RCC 7860 (cell line): Measurements from ENCODE around the gene TCF25.

ENCODE experiments used
- DNase-seq: peaks from one replicate; pipeline ENCODE4 v3.0.0-alpha.2; 2015; ENCODE audit warnings: low spot score
- FAIRE-seq: peaks from 2 replicates; lab custom pipeline; 2012; peaks lifted over from hg19 to GRCh38; lab: Jason Lieb, UNC

Gene TCF25

DNA sequence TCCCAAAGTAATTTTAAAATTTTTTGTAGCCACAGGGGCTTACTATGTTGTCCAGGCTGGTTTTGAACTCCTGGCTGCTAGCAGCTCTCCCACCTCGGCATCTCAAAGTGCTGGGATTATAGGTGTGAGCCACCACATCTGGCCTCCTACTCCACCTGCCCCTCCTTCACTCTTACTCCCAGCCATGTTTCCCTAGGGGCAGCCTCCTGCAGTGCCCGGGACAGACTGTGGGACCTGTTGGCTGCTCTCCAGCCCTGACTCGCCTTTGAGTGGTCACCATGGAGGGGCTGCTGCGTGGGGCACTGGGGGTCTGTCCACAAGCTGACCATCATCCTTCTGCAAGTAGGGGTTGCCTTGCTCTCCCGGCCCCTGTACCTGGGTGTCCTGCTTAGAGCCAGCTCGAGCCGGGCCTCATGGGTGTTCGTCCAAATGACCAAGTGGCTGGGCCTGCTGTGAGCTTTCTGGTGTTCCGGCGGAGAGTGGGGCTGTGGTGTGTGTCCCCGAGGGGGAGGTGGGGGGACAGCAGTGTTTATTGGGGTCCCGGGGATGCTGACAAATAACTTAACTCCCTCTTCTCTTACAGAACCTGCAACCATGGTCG, 28.6 kb upstream of the TCF25 start:
- FAIRE-seq: no peak
- DNase-seq: no peak

DNA sequence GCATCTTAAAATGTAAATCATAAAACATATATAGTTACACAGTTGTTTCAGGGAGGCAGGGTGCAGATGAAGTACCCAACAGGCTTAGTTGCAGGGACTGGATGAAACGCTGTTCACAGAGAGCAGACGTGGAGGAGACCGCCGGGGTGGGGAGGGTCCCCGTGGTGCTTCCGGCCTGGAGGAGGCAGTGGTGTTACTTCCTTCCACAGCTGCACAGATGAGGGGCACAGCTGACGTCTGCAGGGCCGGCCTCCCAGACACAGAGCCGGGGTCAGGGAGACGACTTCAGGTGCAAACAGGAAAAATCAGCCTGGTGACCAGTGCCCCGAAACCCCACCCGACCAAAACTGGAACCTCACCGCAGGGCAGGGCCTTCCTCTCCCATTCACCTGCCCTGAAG, 28.0 kb upstream of the TCF25 start:
- DNase-seq (no peak), FAIRE-seq (no peak)

DNA sequence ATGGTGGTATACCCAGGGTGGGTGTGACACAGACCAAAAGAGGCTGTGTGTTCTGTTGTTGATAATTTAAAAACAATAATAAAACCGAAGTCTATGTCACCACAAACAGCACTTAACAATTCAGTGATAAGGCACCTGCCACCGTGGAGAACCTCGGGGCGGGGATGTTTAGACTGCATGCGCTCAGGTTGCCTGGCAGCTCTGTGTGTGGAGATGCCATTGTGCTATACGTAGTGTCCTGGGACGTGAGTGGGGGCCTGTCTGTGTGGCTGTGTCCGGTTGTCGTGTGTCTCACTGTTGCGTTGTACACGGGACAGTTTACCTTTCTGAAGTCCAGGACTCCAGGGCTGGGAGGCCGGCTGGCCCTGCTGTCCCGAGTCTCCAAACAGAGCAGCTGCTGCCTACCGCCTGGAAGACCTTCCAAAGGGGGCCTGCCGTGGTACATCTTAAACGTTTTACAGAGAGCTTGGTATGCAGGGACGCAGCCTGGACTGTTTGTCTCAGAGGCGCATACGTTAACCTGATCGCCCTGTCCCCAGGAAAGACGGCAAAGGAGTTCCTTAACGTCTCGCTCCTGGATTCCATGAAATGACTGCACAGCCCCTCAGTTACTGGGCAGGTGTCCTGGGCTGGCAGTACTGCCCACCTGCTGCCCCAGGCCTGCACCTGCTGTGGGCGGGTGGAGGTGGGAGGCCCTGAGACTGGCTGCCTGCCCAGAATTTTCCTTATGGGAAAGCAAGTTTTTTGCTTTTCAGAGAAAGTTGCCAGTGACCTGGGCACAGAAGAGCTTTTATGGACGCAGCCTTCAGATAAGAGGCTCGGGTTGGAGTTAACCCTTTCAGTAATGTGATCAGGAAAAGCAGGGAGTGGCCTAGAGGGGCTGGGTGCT, 26.1 kb upstream of the TCF25 start:
- no peak for FAIRE-seq
- DNase-seq: no peak

DNA sequence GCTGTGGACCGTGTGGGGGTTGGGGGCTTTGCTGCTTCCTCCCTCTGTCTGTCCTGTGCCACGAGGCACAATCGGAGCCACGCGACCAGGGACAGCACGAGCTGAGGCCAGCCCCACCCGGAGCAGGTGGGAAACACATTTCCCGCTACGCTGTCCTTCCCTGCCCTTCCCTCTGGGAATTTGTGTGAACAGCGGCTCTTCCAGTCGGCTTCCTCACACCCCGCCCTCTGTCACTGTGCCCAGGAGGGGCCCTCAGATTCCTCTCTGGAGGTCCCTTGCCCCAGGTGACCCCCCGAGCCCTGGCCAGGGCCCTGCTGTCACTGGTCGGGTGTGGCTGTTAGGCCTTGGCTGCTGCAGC, 25.5 kb upstream of the TCF25 start:
- DNase-seq: no peak
- no peak for FAIRE-seq

DNA sequence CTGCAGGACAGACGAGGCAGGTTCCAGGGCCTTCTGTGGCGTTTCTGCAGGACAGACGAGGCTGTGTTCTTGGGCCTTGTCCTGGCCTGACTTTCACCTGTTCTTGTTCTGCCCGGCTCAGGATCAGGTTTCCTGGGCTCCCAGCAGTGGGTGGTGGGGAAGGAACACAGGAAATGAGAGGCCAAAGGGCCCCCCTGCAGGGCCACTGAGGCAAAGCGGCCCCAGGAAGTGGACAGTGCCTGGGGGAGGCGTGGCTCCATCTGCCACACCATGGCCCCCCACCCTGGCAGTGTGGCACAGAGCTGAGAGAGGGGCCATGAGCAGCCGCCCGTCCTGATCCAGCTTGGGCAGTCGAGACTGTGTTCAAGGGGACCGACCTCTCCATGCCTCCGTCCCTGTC, 24.4 kb upstream of the TCF25 start:
- DNase-seq (no peak), FAIRE-seq (no peak)

DNA sequence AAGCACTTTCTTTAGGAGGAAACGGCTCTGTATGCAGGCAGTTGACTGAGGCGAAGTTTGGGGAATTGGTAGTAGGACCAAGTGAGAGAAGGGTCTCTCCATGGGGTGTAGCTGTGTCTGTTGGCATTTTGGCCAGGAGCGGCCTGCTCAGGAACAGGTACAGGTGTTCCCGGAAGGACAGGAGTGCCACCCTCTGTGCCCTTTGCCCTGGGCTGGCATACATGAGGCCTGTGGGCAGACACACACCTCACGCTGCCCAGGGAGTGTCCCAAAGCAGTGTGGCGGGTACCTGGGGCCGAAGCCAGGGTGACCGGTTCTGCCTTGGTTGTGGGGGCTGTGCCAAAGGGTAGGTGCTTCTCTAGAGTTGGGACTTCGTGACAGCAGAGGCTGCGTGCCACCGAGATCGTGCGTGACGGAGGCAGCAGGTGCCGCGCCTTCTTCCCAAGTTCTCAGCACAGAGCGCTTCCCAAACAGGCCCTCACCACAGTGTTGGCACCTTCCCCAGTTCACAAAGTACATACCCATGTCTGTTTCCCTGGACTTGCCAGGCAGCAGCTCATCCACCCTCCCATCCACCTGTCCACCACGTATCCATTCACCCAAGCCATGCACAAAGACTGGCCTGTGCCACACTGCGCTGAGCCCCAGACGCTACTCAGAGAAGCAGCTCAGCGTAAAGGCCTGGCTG, 19.9 kb upstream of the TCF25 start:
- no peak for DNase-seq
- no peak for FAIRE-seq

DNA sequence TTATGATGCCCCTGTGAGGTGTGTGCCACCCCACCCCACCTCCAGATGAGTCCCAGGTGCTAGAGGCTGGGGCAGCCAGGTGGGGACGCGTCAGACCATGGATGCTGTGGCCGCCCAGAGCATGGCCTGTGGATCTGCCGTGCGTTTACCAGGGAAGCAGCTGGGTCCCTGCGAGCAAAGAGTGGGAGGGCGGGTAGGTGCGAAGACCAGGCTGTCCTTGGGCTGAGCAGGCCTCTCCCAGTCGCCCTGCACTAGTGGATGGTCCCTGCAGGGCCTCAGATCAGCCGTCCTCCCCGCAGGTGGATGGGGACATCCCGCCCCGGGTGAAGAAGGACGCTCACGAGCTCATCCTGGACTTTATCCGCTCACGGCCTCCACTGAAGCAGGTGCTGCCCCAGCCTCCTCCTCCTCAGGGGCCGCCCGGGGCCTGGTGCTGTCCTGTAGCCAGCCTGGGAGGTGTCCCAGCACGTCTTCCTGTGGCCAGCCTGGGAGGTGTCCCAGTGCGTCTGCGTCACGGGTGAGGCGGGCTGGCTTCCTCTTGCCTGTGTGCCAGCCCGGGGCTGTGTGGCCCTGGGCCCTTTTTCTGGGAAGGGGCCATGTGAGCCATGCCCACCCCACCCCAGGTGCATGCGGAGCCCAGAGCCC, 18.0 kb upstream of the TCF25 start:
- FAIRE-seq (no peak), DNase-seq (no peak)

DNA sequence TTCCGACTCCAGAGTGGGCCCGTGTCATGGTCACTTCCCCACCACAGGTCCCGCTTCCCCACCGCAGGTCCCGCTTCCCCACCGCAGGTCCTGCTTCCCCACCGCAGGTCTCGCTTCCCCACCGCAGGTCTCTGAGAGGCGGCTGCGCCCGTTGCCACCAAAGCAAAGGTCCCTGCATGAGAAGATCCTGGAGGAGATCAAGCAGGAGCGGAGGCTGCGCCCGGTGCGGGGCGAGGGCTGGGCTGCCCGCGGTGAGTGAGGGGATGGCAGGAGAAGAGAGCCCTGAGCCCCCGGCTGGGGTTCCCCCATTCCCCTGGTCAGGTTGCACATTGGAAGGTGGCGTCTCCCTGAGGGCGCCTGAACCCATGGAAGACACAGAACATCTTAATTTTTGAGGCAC, 17.4 kb upstream of the TCF25 start:
- DNase-seq: no peak
- no peak for FAIRE-seq

DNA sequence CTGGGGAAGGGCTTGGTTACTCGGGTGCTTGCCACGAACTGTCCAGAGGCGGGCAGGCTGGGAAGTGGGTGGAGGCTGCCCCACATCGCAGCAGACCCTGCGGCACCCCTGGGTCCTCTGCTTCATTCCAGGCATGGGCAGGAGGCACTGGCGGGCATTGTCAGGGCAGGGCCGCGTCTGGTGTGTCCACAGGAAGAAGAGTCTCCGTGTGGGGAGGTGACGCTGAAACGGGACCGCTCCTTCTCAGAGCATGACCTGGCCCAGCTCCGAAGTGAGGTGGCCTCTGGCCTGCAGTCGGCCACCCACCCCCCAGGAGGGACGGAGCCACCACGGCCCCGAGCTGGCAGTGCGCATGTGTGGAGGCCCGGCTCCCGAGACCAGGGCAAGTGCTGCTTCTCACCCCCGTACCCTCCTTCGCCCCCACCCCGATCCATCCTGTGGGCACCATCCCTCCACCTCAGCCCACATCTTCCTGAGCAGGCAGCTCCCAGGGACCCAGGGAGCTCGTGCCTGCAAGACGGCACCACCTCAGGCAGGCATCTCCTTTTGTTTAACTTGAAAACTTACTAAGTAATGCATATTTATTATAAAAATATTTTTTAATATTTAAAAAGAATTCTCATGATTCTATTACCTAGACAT, 14.3 kb upstream of the TCF25 start:
- FAIRE-seq (no peak), DNase-seq (no peak)

DNA sequence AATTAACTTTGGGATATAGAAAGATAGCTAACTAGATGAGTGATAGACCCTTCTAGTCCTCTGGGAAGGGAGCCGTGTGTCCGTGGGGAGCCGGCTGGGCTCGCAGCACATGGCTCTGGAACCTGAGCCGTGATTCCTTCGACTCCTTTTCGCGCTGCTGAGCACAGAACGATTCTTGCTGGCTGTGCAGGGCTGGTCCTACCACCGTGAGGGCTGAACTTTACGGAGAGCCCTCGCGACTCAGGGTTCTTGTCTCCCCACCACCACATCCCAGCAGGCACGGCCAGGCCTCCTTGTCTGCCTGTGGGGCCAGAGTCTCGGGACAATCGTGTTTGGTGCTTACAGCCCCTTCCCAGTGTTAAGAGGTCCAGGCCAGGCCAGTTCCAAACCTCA, 13.8 kb upstream of the TCF25 start:
- DNase-seq (no peak), FAIRE-seq (no peak)

DNA sequence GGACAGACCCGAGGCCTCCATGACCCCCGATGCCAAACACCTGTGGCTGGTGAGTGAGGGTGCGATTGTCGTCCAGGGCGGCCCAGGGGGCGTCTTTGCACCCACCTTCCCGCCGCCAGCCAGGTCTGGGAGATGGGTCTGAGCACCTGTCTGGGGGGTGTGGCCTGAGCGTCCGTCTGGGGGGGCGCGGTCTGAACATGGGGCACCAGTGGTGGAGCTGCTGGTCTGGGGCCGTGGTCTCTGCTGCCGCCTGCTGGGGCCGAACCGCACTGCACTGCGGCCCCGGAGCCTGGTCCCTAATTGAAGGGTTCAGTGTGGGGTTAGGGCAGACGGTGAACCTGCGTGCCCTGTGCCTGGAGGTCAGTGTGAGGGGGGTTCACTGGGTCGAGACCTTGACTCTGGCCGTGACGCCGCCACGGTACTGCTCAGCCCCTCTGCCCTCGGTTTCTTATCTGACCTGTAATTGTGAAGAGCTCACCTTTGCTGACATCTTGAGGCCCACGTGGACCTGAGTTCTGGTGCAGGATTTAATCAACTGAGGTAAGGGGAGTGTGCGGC, 12.6 kb upstream of the TCF25 start:
- FAIRE-seq: no peak

DNA sequence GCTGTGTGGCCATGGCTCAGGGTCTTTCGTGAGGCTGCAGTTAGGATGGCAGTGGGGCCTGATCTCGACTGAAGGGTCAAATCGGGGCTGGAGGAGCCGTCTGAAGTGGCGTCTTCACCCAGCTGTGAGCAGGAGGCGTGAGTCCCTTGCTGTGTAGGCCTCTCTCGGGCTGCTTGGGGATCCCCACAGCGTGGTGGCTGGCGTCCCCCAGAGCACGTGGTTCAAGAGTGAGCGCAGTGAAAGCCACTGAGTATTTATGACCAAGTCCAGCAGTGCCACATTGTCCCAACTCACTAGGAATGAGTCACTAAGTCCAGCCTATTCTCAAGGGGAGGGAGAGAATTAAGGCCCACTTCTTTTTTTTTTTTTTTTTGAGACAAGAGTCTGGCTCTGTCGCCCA, 11.7 kb upstream of the TCF25 start:
- no peak for DNase-seq
- no peak for FAIRE-seq

More for the DNA sequence above, 12.6 kb upstream of the TCF25 start:
- DNase-seq: peak; percentile 28

DNA sequence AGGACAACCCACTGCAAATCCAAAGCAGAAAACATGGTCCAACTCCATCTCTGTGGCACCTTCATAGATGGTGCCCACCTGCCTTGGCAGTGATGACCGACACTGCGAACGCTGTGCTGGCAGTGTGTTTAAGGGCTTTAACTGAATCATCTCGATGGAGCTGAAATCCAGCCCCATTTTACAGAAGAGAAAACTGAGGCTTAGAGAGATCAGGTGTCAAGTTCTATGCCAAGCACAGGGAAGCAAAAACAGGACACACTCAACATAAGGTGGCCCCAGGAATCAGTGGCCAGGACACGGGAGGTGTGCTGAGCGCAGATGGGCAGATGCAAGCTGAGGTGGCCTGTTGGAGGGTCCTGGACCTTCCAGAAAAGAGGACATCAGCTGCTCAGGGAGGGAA, 10.7 kb upstream of the TCF25 start:
- FAIRE-seq: no peak
- DNase-seq: no peak

DNA sequence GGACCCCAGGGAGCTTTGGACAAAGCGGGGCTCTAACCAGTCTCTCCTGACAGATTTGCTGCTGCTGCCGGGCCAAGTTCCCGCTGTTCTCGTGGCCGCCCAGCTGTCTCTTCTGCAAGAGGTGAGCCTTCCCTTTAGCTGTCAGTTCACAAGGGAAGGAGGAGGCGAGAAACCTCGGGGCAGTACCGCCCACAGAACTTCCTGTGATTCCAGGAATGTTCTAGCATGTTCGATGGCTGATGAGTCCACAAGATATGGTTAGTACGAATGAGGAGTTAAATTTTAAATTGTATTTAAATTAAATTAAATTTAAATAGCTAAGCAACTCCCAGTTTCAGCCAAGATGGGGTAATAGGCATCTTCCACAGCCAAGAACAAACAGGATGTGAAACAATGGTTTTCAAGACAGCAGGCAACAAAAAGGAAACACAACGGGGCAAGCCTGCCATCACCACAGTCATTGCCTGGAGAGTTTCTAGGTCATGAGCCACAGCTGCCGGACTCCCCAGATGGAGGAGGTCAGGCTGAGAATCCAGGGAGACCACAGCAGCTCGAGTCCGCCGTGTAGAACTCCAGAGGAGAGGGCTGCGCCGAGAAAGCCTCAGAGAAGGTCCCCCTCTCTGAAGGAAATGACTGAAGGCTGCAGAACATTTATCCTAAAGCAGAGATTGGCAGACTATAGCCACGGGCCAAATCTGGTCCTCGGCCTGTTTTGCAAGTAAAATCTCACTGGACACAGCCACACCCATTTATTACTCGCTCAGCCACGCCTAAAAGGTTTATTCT, 9.5 kb upstream of the TCF25 start:
- FAIRE-seq (no peak), DNase-seq (no peak)

DNA sequence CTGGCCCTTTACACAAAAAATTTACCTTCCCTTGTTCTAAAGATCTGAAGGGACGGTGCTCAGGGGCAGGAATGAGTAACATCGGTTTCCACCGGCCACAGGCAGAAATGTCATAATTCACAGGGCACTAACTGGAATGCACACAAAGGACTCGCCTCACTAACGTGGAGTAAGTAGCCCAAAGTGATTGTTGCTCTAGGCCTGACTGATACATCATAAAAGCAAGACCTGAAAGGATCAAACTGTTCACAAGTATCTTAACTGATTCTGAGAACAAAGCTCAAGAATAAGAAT, 8.9 kb upstream of the TCF25 start:
- FAIRE-seq: no peak

DNA sequence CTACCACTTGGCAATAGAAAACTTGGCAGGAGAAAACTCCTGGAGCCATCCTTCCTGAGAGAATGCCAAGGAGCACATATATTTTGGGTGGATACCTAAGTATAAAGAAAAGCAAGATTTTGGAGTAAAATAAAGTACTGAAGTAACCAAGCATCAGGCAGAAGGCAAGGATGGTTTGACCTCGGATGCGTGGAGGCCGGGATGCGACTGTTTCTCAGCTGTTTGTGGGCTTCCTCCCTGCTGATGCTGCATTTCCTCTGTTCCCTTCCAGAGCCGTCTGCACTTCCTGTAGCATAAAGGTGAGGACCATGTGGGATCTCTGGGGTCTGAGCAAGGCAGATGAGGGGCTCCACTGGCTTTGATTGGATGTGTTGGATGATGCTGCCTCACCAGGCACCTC, 5.5 kb upstream of the TCF25 start:
- no peak for FAIRE-seq
- no peak for DNase-seq

More for the DNA sequence above, 8.9 kb upstream of the TCF25 start:
- no peak for DNase-seq

DNA sequence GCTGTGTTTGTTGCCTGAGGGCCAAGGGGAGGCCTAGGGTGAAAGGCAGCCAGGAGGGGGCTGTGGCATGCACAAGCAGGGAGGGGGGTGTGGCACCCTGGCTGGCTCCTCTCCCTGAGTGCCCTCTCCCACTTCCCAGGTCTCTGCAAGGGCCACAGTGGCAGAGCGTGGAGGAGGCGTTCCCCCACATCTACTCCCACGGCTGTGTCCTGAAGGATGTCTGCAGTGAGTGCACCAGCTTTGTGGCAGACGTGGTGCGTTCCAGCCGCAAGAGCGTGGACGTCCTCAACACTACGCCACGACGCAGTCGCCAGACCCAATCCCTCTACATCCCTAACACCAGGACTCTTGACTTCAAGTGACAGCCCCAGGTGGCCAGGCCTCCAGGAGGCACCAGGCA, 3.5 kb upstream of the TCF25 start:
- DNase-seq: no peak
- no peak for FAIRE-seq

DNA sequence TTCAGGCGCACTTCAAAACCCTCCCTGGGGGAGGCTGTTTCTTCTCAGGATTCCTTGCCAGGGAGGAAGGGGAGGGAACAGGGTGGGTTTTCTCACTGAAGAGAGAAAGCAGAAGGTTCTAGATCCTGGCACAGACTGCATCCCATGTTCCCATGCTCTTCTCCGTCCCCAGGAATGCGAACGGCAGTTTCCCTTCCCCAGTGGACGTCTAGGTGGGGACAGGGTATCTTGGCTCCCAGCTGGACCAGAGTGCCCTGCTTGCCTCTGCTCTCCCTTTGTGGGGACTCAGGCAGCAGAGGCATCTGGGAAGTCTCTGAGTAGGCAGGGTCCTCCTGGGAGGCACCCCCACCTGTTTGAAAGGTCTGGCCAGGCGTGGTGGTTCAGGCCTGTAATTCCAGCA, 3.0 kb upstream of the TCF25 start:
- FAIRE-seq: no peak
- no peak for DNase-seq

DNA sequence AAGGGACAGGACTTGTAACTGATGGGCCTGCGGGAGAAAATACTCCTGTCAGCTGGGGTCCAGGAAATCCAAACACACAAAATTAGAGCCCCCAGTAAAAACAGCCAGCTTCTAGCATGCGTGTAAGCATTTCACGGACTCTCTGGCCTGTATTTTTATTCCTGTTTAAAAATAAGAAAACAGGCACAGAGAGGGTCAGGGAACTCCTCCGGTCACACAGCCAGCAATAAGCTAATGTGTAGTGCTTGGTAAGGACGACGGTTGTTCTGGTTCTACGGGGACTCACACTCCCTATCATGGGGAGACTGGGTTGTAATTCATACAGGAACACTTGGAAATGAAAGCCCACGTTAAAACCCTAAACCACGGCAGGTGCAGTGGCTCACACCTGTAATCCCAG, 1.5 kb upstream of the TCF25 start:
- FAIRE-seq (no peak), DNase-seq (no peak)

DNA sequence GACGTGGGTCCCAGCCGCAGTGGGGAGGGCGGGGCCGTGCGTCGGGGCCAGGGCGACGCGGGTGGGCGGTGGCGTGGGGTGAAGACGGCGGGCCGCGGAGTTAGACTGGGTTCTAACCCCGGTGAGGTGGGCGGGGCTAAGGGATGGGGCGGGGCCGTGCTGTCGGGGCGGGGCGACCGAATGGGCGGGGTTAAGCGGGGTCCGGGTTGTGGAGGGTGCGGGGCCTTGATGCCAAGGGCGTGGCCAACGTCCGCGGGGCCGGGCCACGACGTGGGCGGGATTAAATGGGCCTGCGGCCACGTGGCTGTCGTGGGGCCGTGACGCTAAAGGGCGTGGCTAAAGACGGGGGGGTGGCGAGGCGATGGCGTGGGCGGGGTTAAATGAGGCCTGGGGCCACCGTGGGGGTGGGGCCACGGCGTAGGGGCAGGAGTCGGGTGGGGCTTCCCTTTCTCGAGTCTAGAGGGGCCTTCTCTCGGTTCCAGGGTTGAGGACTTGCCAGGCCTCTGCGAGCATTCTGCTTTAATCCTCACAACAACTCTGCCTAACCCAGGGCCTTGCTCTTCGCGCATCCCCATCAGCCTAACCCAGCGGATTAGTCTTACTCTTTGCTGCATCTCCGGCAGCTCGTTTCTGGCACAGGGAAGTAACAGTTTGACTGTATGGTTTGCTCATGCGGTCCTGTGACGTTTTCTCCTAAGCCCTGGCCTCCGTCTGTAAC, 739 bp downstream of the TCF25 start:
- DNase-seq (peak; percentile 82), FAIRE-seq (no peak)
